Upper lobe of left lung (tissue), 6 donors: ENCODE data around the gene GPBP1L1. TPM values are rescaled to one million over a fixed set of nuclear protein-coding genes. Genes with fewer than 3 reads are reported as not detected.
A peak's percentile ranks its signal among the peaks of the same experiment; 100 is the strongest.

Source experiments
- ATAC-seq, 2 donors: fragments of 200-7000 bp; cut with Tn5 transposase; one replicate each; pipeline ENCODE4 v1.9.1; 2022; ENCODE audit warnings: mild to moderate bottlenecking in 2 of 2, moderate library complexity in 2 of 2; ENCODE audit not compliant: low FRiP score in 2 of 2
- DNase-seq, 2 donors: peaks; one replicate each; pipeline ENCODE4 v3.0.0-alpha.2; 2019 to 2020
- H3K27ac ChIP-seq, 4 donors: fragments of 200-600 bp; sonication (generic); one replicate each; pipeline ENCODE4 v1.5.1; 2016 to 2019
- H3K27me3 ChIP-seq, 4 donors: fragments of 200-600 bp; sonication (generic); one replicate each; pipeline ENCODE4 v1.5.1; 2017 to 2019
- H3K36me3 ChIP-seq, 4 donors: fragments of 200-600 bp; sonication (generic); one replicate each; pipeline ENCODE4 v1.5.1; 2016 to 2019
- H3K4me1 ChIP-seq, 4 donors: fragments of 200-600 bp; sonication (generic); one replicate each; pipeline ENCODE4 v1.5.1; 2018 to 2019
- H3K4me3 ChIP-seq, 4 donors: fragments of 200-600 bp; sonication (generic); one replicate each; pipeline ENCODE4 v1.5.1; 2017 to 2019; ENCODE audit warnings: mild to moderate bottlenecking in 2 of 4, moderate library complexity in 1 of 4
- H3K9me3 ChIP-seq, 4 donors: fragments of 200-600 bp; sonication (generic); one replicate each; pipeline ENCODE4 v1.5.1; 2018 to 2019
- EP300 ChIP-seq, 4 donors: sonication (generic); formaldehyde crosslinking; IDR thresholded peaks; one replicate each; pipeline ENCODE4 v1.5.1; 2017; ENCODE audit warnings: antibody characterized with exemption in 4 of 4, control low read depth in 2 of 4
- POLR2A ChIP-seq, 4 donors: fragments of 450-650 bp; IDR thresholded peaks; one replicate each; pipeline ENCODE4 v1.5.1; 2016 to 2017; ENCODE audit warnings: antibody characterized with exemption in 4 of 4, mild to moderate bottlenecking in 2 of 4
- POLR2AphosphoS5 ChIP-seq, 2 donors: sonication (generic); formaldehyde crosslinking; IDR thresholded peaks; one replicate each; pipeline ENCODE4 v1.5.1; 2017; ENCODE audit warnings: antibody characterized with exemption in 2 of 2
- WGBS, 2 donors: methylation state at CpG; one replicate each; pipeline ENCODE4 v1.1.5; 2017 to 2018; 5-methylcytosine and 5-hydroxymethylcytosine counted together
- small RNA-seq, 4 donors: library from RNA; depleted of rRNA; stranded (forward); fragments of <200 nt; gene quantifications; one replicate each; pipeline ENCODE3, GENCODE V24; 2016
- total RNA-seq, 6 donors: library from RNA; depleted of rRNA in 4 of 6; stranded (reverse); fragments of >200 nt in 4 of 6; gene quantifications; one replicate each; pipeline versions ENCODE4 v1.1.0 to v1.2.1, GENCODE V29; 2016 to 2021
- TF ChIP-seq, protein P1 (sequence below), 6 experiments: fragments of 450-650 bp in 4 of 6; fragments of 200-600 bp in 2 of 6; sonication (generic) in 2 of 6; IDR thresholded peaks; one replicate each; pipeline ENCODE4 v1.5.1; 2016 to 2019; ENCODE audit warnings: antibody characterized with exemption in 6 of 6
- donor health status: DM: no; HTN: no; CAD: no; lungs with moderate emphysema.
- donor health status: DM: no; HTN: yes; CAD: no; lungs with severe emphysema.

The GPBP1L1 gene
- total RNA-seq, 6 donors from 2014 or later: 112 to 184 (median 132) TPM

DNA sequence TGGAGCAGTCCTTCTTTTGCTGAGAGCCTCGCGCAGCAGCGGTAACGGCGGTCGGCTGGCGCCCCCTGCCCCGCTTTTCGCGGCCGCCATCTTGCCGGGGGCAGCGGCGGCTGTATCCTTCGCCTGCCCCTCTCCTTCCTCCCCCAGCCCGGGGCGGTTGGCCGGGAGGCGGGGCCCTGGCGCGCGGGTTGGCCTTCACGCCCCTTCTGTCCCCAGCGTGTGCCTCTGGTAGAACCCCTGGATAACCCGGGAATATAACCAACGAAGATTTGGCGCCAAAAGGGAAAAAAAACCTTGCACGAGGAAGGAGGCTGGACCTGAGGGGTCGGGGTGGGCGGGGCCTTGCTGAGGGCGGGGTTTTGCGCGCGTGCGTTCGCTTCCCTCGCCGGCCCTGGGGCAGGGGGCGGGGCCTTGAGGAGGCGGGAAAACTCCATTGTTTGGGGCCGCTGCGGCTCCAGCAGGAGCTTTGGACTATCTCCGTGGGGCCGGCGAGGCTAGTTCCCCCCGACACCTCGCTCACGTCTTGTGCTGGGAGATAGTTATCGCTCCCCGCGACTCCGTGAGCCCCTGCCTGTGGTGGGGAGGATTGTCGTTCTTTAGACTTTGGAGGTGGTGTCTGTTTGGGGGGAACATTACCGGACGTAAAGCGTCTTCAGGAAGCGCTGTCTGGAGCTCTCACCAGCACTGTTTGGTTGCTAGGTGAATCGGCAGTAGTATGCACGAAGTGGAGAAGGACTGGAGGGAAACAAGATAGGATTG lies 101.8 kb downstream of the GPBP1L1 start:
- Histone ChIP-seq H3K27me3 (no peaks in the 10 kb centered on the region), H3K36me3 (no peaks in the 10 kb centered on the region), H3K9me3 (no peaks in the 10 kb centered on the region), H3K27ac (peak overlapping the region; percentile 93 to 95 (median 94)), H3K4me3 (peak overlapping the region; percentile 84 to 100 (median 87)), H3K4me1 (peaks cover 23 to 34% (median 31%) of the 10 kb centered on the region in 4 donors)
- ATAC-seq (peak; percentile 89 to 92), DNase-seq (peak; percentile 90 to 96)
- TF ChIP-seq POLR2AphosphoS5 (IDR thresholded peaks at IDR 0.05) (peak in 1 of 2 donors; percentile 56), POLR2A (IDR thresholded peaks at IDR 0.05) (peak in 1 of 4 donors; percentile 19), EP300 (IDR thresholded peaks at IDR 0.05) (no peak)
- TF ChIP-seq, protein P1, sequence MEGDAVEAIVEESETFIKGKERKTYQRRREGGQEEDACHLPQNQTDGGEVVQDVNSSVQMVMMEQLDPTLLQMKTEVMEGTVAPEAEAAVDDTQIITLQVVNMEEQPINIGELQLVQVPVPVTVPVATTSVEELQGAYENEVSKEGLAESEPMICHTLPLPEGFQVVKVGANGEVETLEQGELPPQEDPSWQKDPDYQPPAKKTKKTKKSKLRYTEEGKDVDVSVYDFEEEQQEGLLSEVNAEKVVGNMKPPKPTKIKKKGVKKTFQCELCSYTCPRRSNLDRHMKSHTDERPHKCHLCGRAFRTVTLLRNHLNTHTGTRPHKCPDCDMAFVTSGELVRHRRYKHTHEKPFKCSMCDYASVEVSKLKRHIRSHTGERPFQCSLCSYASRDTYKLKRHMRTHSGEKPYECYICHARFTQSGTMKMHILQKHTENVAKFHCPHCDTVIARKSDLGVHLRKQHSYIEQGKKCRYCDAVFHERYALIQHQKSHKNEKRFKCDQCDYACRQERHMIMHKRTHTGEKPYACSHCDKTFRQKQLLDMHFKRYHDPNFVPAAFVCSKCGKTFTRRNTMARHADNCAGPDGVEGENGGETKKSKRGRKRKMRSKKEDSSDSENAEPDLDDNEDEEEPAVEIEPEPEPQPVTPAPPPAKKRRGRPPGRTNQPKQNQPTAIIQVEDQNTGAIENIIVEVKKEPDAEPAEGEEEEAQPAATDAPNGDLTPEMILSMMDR (IDR thresholded peaks at IDR 0.05): peak in 1 of 6 experiments; percentile 8
- 0 to 1% methylated on average over 25 to 33 of the region's 59 CpGs for WGBS, 2 donors

DNA sequence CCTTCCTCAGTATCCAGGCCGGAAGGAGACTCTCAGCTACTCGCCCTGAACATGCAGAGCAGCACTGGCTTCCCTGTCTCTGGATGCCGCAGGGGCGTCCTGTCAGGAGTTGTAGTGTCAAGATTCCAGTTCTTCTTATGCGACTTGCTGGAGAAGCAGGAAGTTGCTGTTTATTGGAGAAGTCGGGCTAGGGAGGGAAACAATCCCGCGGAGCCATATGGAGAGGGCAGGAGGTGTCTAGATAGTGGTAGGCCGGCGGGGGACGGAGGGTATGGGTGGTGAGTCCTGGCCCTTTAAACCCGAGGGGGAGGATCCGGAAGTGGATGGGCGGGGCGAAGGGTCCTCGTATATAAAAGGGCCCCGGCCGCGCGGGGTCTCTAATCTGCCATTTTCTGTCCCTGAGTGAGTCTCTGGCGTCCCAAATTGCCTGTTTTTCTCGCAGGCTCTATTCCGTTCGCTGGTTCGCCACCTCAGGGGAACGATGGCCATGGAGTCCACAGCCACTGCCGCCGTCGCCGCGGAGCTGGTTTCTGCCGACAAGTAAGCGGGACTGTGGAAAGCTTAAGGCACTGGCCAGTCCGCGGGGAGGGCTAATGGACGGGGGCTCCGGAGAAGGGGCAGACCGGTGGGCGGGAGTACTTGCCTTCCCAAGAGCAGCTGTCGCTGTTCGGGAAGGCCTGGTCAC lies 102.5 kb downstream of the GPBP1L1 start, which contains the start of gene NASP:
Gene NASP, plus strand, starts transcription at position 376 of the 685 bp plus-strand sequence. Its CDS starts 106 bp downstream, at position 482.
- DNase-seq: peak; percentile 86 to 93
- peak; percentile 82 to 92 for TF ChIP-seq POLR2AphosphoS5 (IDR thresholded peaks at IDR 0.05)
- TF ChIP-seq, protein P1 (IDR thresholded peaks at IDR 0.05): no peak
- peak; percentile 26 to 90 (median 79) for TF ChIP-seq POLR2A (IDR thresholded peaks at IDR 0.05)
- TF ChIP-seq EP300 (IDR thresholded peaks at IDR 0.05): peak in 1 of 4 donors; percentile 27
- Histone ChIP-seq H3K36me3 (no peaks in the 10 kb centered on the region), H3K9me3 (no peaks in the 10 kb centered on the region), H3K27me3 (no peaks in the 10 kb centered on the region), H3K4me3 (peak within 1 kb of the TSS; percentile 84 to 100 (median 87)), H3K27ac (peak within 1 kb of the TSS; percentile 93 to 95 (median 94)), H3K4me1 (peaks cover 23 to 34% (median 31%) of the 10 kb centered on the region in 4 donors)
- 0 to 1% methylated on average over 23 to 37 of the region's 41 CpGs for WGBS, 2 donors
- ATAC-seq: peak; percentile 94 to 95

- no peaks in the 10 kb centered on the region for H3K27me3 ChIP-seq
- 0 to 1% methylated on average over 4 to 19 of the region's 19 CpGs for WGBS, 2 donors
- TF ChIP-seq EP300 (IDR thresholded peaks at IDR 0.05) (no peak), POLR2A (IDR thresholded peaks at IDR 0.05) (no peak), POLR2AphosphoS5 (IDR thresholded peaks at IDR 0.05) (no peak)
- TF ChIP-seq, protein P1 (IDR thresholded peaks at IDR 0.05): no peak
- ATAC-seq (peak; percentile 95 to 98), DNase-seq (peak; percentile 90 to 97)
- H3K4me3 ChIP-seq: peak overlapping the region; percentile 84 to 100 (median 87)
- peaks cover 23 to 34% (median 31%) of the 10 kb centered on the region in 4 donors for H3K4me1 ChIP-seq
- H3K27ac ChIP-seq: peak overlapping the region; percentile 93 to 95 (median 94)
- no peaks in the 10 kb centered on the region for H3K36me3 ChIP-seq
- no peaks in the 10 kb centered on the region for H3K9me3 ChIP-seq
These were observed 103.1 kb downstream of the GPBP1L1 start for GRCh38 chr1:45583264-45583665.

Small RNA genes lying within 50 kb of the gene (small RNA-seq; reads per million reads assigned to genes)
- 0 reads per million in 4 donors for gene AL355480.1
- gene AL355480.2: 0 reads per million in 4 donors
- 0 reads per million in 4 donors for gene AL355480.3
- 0 reads per million in 4 donors for gene AL355480.4

Other genes starting within 250 kb of the GPBP1L1 start
- 1 to 10 TPM; 2.3 to 7.4 (median 5.7) TPM for gene TESK2, start 195.4 kb downstream of the GPBP1L1 start, total RNA-seq
- gene CCDC163, start 186.5 kb downstream of the GPBP1L1 start, total RNA-seq: 1 to 10 TPM in 4 of 6 donors, under 1 TPM in 1, not detected in 1; 0.76 to 2.0 (median 1.4) TPM
- gene MMACHC, start 186.2 kb downstream of the GPBP1L1 start, total RNA-seq: 1 to 10 TPM; 1.6 to 6.4 (median 3.5) TPM
- 100 to 1,000 TPM; 108 to 468 (median 390) TPM for gene PRDX1, start 164.6 kb downstream of the GPBP1L1 start, total RNA-seq
- 100 to 1,000 TPM in 4 of 6 donors, 10 to 100 TPM in 2; 92.1 to 210 (median 107) TPM for gene AKR1A1, start 135.7 kb downstream of the GPBP1L1 start, total RNA-seq
- gene NASP, start 102.5 kb downstream of the GPBP1L1 start, total RNA-seq: 10 to 100 TPM; 43.5 to 94.3 (median 59.5) TPM
- gene CCDC17, start 62.5 kb downstream of the GPBP1L1 start, total RNA-seq: 10 to 100 TPM in 5 of 6 donors, 1 to 10 TPM in 1; 4.9 to 50.3 (median 19.3) TPM
- gene TMEM69, start 1.6 kb upstream of the GPBP1L1 start, total RNA-seq: 10 to 100 TPM in 4 of 6 donors, 1 to 10 TPM in 2; 2.7 to 28.3 (median 14.9) TPM
- gene IPP, start 64.1 kb upstream of the GPBP1L1 start, total RNA-seq: 10 to 100 TPM in 4 of 6 donors, 1 to 10 TPM in 2; 3.8 to 23.0 (median 12.9) TPM
- 10 to 100 TPM; 16.0 to 77.8 (median 26.4) TPM for gene MAST2, start 117.1 kb upstream of the GPBP1L1 start, total RNA-seq